NCI-H2227 (cell line): ENCODE results near the gene ABCA13.

Source experiments
- DNase-seq: peaks from one replicate; lab custom pipeline; 2025; ENCODE audit not compliant: unreplicated experiment; lab: John Stamatoyannopoulos, UW

Gene ABCA13

DNA sequence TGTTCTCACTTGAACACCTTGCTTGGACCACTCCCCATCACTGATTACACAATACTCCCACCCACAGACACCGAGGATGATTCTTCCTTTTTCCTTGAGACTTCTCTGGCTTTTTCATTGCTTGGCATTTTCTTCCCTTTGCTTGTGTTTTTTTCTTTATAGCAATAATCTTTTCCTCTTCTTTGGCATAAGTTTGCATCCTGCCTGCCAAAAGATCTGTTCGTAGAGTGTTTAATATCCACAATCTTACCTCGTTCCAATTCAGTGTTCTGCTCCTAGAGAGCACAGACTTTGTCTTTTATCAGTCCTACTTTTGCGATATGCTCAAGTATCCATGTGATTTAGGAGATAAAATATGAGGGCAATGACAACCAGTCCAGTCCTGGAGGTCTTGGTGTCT lies 449.8 kb downstream of the ABCA13 start:
- DNase-seq, result no peak

DNA sequence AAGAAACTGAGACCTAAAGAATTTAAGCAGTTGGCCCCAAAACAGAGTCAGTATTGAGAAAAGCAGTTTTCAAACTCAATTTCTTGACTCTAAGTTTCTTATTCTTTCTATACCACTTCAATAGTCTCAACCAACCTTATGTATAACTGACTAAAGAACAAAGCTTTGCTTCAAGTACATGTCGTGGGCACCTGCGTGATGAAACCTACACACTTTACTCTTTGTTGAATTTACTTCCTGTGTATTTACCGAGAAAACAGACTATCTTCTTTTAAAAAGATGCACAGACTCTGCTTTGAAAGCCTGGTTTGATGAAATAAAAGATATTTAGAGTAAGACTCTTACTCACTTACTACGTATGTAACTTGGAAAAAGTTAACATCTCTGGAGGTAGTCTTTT lies 455.9 kb downstream of the ABCA13 start:
- DNase-seq, result no peak

DNA sequence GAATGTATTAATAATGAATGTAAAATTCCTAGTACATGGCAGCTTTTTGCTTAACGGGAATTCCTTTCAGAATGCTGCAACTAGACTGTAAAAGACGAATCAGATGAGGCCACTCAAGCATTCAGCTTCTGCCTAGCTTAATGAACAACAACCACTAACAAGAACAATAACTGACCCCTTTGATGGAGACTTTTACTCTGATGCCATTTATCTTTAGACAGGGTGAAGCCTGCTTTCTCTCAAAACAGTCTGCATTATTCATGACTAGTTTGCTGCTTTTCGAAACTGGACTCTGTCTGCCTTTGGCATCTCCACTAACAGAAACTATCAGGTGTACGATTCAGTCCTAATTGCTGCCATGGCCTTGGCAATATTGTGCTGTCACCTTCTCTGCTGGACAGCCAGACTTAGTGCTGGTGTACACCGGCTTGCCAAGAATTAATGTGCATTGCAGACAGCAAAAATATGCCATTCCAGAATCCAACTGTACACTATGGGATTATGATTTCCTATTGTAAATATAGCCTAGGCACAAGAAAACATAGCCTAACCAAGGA lies 457.6 kb downstream of the ABCA13 start:
- no peak for DNase-seq

DNA sequence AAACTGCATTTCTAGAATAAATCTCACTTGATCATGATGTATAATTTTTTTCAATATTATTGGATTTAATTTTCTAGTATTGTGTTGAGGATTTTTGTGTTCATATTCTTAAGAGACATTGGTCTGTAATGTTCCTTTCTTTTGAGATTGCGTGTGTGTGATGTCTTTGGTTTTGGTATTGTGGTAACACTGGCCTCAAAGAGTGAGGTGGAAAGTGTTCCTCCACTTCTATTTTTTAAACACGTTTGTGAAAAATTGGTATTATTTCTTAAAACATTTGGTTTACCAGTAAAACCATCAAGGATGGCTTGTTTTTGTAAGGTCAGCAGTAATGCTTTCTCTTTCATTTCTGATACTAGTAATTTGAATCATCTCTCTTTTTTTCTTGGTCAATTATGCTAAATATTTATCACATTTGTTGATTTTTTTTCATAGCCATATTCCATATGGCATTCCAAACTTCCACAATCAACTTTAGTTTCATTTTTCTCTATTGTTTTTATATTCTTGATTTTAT lies 462.9 kb downstream of the ABCA13 start:
- DNase-seq, result no peak

DNA sequence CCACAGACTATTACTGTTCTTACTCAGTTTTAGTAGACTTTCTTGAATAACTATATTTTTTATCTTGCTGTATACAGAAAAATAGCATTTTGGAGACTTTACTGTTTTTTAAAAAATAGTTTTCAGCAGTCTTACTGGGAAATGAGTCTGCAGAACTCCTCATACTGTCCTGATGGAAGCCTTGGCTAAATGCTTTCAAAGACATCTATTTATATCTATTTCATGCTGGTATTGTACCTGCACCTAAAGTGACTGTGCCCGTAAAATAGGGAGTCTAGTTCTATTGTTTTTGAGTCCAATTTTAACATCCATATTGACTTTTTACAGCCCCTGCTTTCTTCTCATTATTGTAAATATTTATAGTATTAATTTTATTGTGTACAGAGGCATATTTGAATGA lies 464.5 kb downstream of the ABCA13 start:
- no peak for DNase-seq

DNA sequence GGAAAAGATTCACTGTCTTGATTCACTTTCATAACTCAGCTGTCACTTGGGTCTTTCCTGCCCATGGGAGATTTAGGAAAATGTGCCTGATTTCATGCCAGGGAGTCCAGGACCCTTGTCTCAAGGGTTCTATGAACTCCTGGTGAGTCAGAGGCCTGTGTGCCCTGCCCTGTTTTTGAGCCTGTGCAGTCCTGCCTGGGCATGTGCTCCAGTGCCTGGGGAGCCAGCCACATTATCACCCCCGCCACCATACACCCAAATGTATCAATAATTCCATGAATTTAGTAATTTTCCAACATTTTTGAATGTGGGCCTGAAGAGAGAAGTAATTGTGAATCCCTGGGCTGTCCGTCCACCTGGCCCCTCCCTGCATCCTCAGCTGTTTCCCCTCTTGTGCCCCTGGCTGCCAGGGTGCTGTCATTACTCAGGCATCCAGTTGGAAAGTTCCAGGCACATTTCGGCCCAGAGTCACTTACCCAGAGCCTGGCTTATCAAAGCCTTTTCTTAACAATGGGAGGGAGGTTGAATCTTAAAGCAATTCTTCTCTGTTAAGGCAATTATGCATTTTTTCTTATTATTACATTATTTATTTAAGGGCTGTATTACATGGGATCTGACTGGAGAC lies 465.2 kb downstream of the ABCA13 start:
- DNase-seq, result no peak

DNA sequence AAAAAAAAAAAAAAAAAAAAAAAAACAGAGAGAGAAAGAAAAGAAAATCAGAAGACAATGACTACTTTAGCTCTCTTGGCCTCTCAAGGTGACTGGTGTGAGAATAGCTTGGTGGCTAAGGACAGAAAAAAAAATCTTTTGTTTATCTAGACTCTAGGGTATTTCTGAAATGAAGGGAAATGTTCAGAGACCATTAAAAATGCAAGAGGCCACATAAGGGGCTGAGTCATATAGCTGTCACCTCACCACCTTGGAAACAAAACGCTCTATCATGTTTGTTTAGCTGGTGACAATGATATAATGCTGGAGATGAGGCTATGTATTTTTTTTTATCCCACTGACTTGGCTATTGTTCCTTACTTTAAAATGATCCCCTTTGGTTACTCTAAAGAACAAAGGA lies 466.1 kb downstream of the ABCA13 start:
- DNase-seq, result no peak

DNA sequence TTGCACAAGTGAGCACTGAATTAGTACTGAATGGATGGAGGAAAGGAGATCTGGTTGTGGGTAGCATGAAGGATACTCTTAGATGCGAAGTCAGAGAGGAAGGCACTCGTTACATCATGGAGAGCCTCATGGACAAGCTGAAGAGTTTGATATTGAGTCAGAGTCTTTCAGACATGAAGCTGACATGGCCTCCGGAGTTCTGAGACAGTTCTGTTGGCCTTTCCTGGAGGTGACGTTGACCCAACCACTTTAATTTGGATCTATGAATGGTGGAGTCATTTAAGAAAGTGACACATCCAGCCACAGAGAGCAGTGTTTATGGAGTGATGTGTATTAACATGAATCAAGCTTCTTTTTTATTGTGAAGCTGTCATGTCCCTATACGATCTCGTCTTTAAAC lies 466.8 kb downstream of the ABCA13 start:
- DNase-seq, result no peak

DNA sequence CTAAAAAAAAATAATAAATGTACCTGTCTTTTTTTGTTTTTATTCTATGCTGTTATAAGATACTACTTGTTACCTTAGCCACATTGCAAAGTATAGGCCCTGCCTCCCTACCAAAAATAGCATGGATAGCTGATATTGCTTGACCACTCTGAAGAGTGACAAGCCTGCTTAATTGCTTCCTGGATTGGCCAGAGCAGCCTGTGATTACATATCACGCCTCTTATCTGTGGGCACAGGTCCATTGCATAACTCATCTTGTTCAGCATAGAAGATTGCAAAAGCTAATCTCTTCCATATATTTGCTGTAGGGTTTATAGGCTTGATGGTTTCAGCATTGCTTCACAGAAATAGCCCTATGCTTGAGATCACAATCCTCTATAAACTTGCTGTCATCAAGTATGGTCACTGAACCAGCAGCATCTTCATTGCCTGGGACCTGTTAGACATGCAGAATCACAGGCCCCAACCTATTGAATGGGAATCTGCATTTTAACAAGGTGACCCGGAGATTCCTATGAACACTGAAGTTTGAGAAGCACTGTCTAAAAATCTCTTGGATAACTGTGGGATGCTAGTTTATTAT lies 472.3 kb downstream of the ABCA13 start:
- no peak for DNase-seq

DNA sequence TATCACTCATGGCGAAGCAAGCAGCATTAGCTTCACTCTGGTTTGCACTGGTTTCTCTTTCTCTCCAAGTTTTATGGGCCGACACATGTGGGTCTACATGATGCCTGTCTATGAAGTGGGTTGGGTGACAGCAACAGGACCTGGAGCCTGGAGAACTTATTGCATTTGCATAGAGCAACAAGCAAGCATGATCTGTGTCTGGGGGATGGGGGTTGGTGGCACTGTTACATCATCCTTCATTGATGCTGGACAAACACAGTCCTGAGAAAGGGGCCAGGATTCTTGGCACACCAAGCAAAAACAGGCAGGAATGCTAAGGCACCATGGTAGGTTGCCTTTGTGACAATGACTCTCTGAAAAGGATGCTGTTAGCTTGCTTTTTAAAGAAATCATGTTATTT lies 486.9 kb downstream of the ABCA13 start:
- DNase-seq, result no peak

DNA sequence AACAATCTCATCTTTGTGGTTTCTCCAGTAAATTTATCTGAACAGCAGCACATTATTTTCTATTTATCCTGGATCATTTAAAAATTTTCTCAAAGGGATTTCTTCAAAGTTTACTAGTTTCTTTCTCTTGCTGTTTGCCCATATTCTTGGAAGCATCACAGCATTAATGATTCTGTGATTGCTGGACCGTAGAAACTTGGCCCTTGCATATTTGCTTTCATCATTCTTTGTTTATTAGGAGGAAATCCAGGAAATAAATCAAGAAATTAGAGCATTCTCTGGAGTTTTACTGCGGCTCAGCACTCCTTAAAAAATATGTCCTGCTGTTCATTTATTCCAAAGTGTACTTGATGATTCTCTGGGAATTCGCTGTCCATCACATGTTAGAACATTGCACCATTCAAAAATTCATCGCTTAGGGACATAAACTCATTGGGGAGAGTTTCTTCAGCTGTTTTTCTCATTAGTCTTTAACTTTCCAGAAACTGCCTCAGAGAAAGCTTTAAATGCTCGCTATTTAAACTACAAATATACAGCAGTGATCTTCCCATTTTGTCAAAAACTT lies 489.1 kb downstream of the ABCA13 start:
- no peak for DNase-seq

DNA sequence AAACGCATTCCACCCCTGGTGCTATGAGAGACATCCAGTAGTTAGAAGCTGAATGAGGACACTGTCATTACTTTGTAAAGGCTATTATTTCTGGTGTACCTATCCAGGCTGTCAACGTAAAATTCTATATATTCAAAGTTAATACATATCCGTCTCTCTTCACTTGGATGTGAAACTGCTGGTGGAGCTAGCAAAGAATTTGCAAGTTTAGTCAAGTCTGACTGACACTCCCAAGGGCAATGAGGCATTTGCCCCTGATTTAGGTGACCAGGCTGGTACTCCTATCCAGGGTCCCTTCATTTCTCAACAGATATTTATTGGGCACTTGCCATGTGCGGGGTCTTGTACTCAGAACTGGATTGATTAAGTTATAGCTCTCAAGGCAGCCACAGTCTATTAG lies 493.0 kb downstream of the ABCA13 start:
- no peak for DNase-seq

DNA sequence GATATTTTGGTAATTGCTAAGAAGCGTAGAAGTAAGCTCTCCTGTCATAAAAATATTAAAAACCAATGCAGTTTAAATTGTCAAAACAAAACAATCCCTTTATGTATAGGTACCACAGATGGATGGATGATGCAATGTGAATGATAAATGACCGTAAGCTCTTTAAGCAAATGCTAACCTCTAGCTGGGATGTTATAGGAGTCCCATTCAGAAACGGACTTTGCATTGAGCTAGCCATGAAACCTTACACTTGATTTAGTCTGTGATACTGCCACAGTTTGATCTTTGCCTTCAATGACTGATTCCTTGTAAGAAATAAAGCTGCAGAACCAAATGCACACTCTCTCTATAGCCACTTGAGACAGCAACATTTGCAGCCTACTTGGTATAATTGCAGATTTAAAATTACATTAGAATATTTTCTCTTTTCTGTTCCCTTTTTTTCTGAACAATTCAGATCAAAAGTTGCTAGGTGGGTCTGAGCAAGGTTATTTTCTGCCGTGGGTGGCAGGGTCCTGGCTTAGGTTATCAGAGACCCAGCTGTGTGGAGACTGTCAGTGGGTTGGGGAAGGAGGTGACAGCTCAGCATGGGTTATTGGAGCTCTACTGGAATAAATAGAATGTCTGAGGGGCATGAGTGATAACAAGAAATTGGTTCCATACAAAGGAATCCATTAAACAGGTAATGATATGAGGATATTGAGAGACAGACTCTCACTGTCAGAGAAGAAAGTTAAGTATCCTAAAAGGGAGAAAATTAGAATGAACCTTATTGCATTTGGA lies 494.3 kb downstream of the ABCA13 start:
- DNase-seq, result no peak

DNA sequence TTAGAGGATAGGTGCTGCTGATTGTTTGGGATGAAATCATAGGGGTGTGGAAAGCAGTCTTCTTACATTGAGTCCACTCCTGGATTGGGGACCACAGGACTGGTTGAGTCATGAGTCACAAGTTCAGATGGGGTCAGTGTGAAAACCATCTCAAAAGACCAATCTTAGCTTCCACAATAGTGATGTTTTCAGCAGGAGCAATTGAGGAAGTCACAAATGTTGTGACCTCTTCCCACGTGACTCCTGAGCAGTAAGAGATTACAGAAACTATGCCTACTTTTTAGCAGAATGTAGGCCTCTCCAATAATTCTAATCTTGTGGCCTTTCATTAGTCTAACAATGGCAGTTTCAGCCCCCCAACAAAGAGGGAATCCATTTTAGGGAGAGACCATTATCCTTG lies 496.1 kb downstream of the ABCA13 start:
- no peak for DNase-seq

DNA sequence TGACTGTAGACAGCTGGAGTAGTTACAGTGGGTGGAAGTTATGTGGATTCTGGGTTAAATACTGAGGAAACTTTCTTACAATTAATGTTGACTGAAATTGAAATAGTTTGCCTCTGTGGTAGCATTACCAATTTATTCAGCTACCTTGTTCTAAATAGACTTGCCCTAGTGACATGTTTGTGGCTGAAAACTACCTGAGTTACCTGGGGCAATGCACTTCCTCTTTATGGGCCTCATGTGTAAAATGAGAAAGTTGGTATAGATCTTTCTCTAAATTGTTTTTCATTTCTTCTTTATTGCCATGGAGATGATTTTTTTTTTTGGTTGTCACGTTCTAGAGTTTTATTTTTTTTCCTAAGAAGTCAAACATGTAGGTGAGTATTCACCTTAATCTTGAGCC lies 500.4 kb downstream of the ABCA13 start:
- DNase-seq, result no peak

DNA sequence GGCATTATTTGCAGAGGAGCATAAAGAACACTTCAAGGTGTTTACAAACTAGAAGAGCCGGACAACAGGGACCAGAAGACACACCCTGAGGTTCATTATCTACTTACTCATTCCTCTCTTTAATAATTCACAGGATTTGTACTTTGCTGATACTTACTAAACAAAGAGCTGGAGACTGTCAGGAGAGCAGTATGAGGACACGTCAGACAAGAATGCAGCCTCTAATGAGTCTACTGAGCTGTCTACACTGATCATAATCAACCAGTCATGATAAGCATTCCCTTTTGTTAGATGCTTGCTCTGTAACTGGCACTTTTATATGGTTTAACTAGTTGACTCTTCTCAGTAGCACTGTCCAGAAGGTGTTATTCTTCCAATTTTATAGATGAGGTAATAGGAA lies 509.7 kb downstream of the ABCA13 start:
- no peak for DNase-seq

DNA sequence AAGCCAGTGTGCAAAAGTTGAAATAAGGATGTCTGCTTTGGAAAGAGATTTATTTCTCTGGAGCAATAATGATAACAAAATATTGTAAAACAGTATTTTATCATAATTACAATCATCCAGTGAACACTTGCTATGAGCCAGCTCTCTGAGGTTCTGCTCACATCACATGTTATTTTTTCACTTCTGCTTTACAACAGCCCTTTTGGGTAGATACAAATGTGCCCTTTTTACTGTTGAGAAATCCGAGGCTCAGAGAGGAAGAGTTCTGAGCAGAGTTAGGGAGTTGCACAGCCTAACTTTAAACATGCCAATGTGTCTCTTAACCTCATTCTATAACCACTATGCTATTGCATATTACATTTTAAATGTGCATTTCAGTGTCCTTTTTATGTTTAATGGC lies 520.5 kb downstream of the ABCA13 start:
- no peak for DNase-seq
